Fibroblast of lung (primary cell): ENCODE results near the gene TNFRSF18. TPM values are rescaled to one million over a fixed set of nuclear protein-coding genes. Genes with fewer than 3 reads are reported as not detected.

Experiments
- DNase-seq, 2 donors: peaks; one replicate each; pipeline versions ENCODE4 v3.0.0 to v3.0.0-alpha.2; 2010; ENCODE audit warnings: low read depth in 2 of 2
- H2AFZ ChIP-seq: 2 replicates; pipeline ENCODE4 v1.5.1; 2012; ENCODE audit warnings: low read length, control low read depth, inconsistent platforms
- H3K27ac ChIP-seq: 2 replicates; pipeline ENCODE4 v1.5.1; 2011; ENCODE audit warnings: low read length, control low read depth; ENCODE audit not compliant: insufficient read depth
- H3K27me3 ChIP-seq: 2 replicates; pipeline ENCODE4 v1.5.1; 2011; ENCODE audit warnings: mild to moderate bottlenecking, low read length; ENCODE audit not compliant: control insufficient read depth, insufficient read depth
- H3K36me3 ChIP-seq: 2 replicates; pipeline ENCODE4 v1.5.1; 2011; ENCODE audit warnings: low read length; ENCODE audit not compliant: control insufficient read depth, insufficient read depth
- H3K4me1 ChIP-seq: 2 replicates; pipeline ENCODE4 v1.5.1; 2011; ENCODE audit warnings: low read length; ENCODE audit not compliant: control insufficient read depth, insufficient read depth; ENCODE audit errors: extremely low read depth
- H3K4me2 ChIP-seq: 2 replicates; pipeline ENCODE4 v1.5.1; 2011; ENCODE audit warnings: low read length, control low read depth; ENCODE audit not compliant: insufficient read depth; ENCODE audit errors: extremely low read depth
- H3K4me3 ChIP-seq, 4 experiments: fragments of 200-600 bp in 1 of 4; sonication (generic) in 1 of 4; replicated peaks in 1 of 4; 2 replicates each; pipeline ENCODE4 v1.5.1; 2011 to 2016; ENCODE audit warnings: low read length in 4 of 4, low read depth in 3 of 4, mild to moderate bottlenecking in 3 of 4, control low read depth in 2 of 4, inconsistent platforms in 1 of 4, mixed read lengths in 1 of 4; ENCODE audit not compliant: insufficient read depth in 1 of 4; ENCODE audit errors: control extremely low read depth in 1 of 4
- H3K79me2 ChIP-seq: 2 replicates; pipeline ENCODE4 v1.5.1; 2012; ENCODE audit warnings: mild to moderate bottlenecking, low read length, inconsistent platforms; ENCODE audit not compliant: control insufficient read depth, insufficient read depth
- H3K9ac ChIP-seq: 2 replicates; pipeline ENCODE4 v1.5.1; 2011; ENCODE audit warnings: mild to moderate bottlenecking, low read length, control low read depth; ENCODE audit not compliant: insufficient read depth
- H3K9me3 ChIP-seq: 2 replicates; pipeline ENCODE4 v1.5.1; 2012; ENCODE audit warnings: low read depth, low read length; ENCODE audit not compliant: control insufficient read depth, insufficient read depth
- H4K20me1 ChIP-seq: 2 replicates; pipeline ENCODE4 v1.5.1; 2011; ENCODE audit warnings: low read length; ENCODE audit not compliant: control insufficient read depth, insufficient read depth; ENCODE audit errors: extremely low read depth
- EZH2 ChIP-seq: IDR thresholded peaks from 2 replicates; pipeline ENCODE4 v1.5.1; 2012; ENCODE audit warnings: low read length, control low read depth, mild to moderate bottlenecking; ENCODE audit errors: missing control alignments
- polyA plus RNA-seq, 2 donors: library from polyadenylated mRNA; depleted of rRNA in 1 of 2; stranded (reverse) in 1 of 2; unstranded in 1 of 2; fragments of >200 nt; gene quantifications; 2 replicates each; pipeline ENCODE4 v1.2.1, GENCODE V29; 2011 to 2012; ENCODE audit warnings: missing spikeins in 1 of 2
- total RNA-seq: library from RNA; depleted of rRNA; stranded (reverse); fragments of >200 nt; gene quantifications from 2 replicates; pipeline ENCODE4 v1.2.1, GENCODE V29; 2014
- TF ChIP-seq, protein P1 (sequence below), 2 donors: IDR thresholded peaks in 1 of 2; conservative IDR thresholded peaks in 1 of 2; 1 replicate in 1 of 2; 2 replicates in 1 of 2; pipeline ENCODE4 v1.5.1; 2011 to 2012; ENCODE audit warnings: low read length in 2 of 2, control low read depth in 1 of 2, inconsistent platforms in 1 of 2, low read depth in 1 of 2, mild to moderate bottlenecking in 1 of 2

The TNFRSF18 gene
- total and polyA plus RNA-seq, 2 donors (not counting 1 experiment from before 2014, with no cell fraction given): 1.3 TPM; not detected in 1

DNA sequence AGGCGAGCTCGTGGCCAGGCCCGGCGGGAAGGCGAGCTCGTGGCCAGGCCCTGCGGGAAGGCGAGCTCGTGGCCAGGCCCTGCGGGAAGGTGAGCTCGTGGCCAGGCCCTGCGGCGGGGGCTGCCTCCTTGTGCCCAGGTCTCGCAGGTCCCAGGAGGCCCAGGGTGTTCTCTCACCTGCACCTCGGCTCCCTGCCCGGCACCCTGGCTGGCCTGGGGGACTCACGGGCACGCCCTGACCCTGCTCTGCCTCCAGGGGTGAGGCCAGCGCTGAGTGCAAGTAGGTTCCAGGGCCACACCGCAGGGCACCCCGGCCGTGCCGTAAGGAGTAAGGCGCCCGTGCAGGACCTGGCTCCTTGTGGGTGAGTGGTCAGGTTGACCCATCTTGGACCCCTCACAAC, 21.0 kb upstream of the TNFRSF18 start:
- Histone ChIP-seq H2AFZ (no peak overlapping the region), H4K20me1 (no peaks in the 10 kb centered on the region), H3K9me3 (no peaks in the 10 kb centered on the region), H3K79me2 (peaks cover 68% of the 10 kb centered on the region), H3K4me1 (peaks cover 7% of the 10 kb centered on the region), H3K36me3 (peaks cover 34% of the 10 kb centered on the region), H3K4me2 (no peak overlapping the region), H3K27me3 (no peaks in the 10 kb centered on the region), H3K27ac (no peak overlapping the region), H3K9ac (no peak overlapping the region), H3K4me3 (no peak overlapping the region)
- DNase-seq: no peak
- TF ChIP-seq, protein P1, sequence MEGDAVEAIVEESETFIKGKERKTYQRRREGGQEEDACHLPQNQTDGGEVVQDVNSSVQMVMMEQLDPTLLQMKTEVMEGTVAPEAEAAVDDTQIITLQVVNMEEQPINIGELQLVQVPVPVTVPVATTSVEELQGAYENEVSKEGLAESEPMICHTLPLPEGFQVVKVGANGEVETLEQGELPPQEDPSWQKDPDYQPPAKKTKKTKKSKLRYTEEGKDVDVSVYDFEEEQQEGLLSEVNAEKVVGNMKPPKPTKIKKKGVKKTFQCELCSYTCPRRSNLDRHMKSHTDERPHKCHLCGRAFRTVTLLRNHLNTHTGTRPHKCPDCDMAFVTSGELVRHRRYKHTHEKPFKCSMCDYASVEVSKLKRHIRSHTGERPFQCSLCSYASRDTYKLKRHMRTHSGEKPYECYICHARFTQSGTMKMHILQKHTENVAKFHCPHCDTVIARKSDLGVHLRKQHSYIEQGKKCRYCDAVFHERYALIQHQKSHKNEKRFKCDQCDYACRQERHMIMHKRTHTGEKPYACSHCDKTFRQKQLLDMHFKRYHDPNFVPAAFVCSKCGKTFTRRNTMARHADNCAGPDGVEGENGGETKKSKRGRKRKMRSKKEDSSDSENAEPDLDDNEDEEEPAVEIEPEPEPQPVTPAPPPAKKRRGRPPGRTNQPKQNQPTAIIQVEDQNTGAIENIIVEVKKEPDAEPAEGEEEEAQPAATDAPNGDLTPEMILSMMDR (conservative IDR thresholded peaks at IDR 0.05 in 1 of 2, IDR thresholded peaks at IDR 0.05 in 1 of 2; ENCODE audit: low read depth in 1 of 2, low read length in 2 of 2): no peak
- TF ChIP-seq EZH2: no peak

DNA sequence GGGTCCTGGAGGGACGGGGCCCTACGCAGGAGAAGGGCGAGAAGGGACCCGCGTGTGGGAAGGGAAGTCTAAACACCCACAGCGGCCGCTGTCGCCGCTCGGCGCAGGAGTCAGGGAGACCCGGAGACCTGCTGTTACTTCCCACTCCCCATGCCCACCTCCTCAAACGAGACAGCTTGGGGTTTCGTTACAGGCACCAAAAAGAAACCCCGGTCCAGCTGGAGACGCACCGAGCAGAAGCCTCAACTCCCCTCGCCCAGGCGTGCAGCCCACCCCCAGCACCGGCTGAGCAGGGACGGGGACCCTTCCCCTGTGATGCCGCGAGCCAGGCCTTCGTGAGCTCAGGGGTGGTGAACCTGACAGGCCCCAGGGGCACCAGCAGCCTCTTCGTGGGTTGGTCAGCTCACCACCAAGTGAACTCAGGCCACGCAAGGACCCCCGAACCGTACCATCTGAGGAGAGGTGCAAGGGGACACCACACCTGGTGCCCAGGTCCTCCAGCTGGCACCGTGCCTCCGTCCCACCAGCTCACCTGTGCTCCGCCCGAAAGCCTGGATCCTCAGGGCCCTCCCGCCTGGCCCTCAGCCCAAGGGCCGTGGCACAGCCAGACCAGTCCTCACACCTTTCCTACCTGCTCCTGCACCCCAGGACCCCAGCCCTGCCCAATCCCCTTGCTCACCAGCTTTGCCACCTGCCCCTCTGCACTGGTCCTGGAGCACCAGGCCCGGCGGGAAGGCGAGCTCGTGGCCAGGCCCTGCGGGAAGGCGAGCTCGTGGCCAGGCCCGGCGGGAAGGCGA, 20.4 kb upstream of the TNFRSF18 start:
- Histone ChIP-seq H3K4me1 (peaks cover 7% of the 10 kb centered on the region), H2AFZ (no peak overlapping the region), H3K9me3 (no peaks in the 10 kb centered on the region), H3K9ac (no peak overlapping the region), H3K79me2 (peaks cover 68% of the 10 kb centered on the region), H3K36me3 (peaks cover 38% of the 10 kb centered on the region), H4K20me1 (no peaks in the 10 kb centered on the region), H3K27ac (no peak overlapping the region), H3K4me3 (no peak overlapping the region), H3K27me3 (no peaks in the 10 kb centered on the region), H3K4me2 (no peak overlapping the region)
- no peak for DNase-seq
- TF ChIP-seq, protein P1 (conservative IDR thresholded peaks at IDR 0.05 in 1 of 2, IDR thresholded peaks at IDR 0.05 in 1 of 2; ENCODE audit: low read depth in 1 of 2, low read length in 2 of 2): no peak
- TF ChIP-seq EZH2: no peak

DNA sequence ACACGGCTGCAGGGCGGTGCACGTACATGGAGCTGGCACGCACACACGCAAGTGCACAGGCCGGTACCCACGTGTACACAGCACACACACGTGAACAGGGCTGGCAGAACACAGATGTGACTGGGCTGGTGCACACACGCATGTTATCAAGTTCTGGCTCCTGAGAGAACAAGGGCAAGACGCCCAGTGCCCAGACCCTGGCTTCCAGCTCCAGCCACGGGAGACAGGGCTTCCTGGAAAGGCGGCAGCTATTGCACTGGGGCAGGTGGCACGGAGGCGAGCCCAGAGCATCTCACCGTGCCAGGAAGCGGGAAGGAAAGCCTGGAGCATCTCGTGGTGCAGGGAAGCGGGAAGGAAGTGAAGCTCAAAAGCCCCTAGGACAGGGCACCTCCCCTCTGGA, 19.5 kb upstream of the TNFRSF18 start:
- TF ChIP-seq, protein P1 (conservative IDR thresholded peaks at IDR 0.05 in 1 of 2, IDR thresholded peaks at IDR 0.05 in 1 of 2; ENCODE audit: low read depth in 1 of 2, low read length in 2 of 2): no peak
- Histone ChIP-seq H3K9me3 (no peaks in the 10 kb centered on the region), H3K27ac (no peak overlapping the region), H3K27me3 (no peaks in the 10 kb centered on the region), H2AFZ (no peak overlapping the region), H3K4me2 (no peak overlapping the region), H3K36me3 (peaks cover 40% of the 10 kb centered on the region), H3K79me2 (peaks cover 62% of the 10 kb centered on the region), H3K4me1 (peaks cover 7% of the 10 kb centered on the region), H4K20me1 (no peaks in the 10 kb centered on the region), H3K4me3 (no peak overlapping the region), H3K9ac (no peak overlapping the region)
- no peak for DNase-seq
